GM12873 (cell line): ENCODE measurements around the gene BICDL1.

ENCODE experiments used
- CTCF ChIP-seq: IDR thresholded peaks from 2 replicates; pipeline ENCODE4 v1.5.1; 2012; ENCODE audit warnings: low read depth, mild to moderate bottlenecking, moderate library complexity, low read length, control low read depth; ENCODE audit not compliant: insufficient read depth; ENCODE audit errors: missing control alignments

Gene BICDL1, protein sequence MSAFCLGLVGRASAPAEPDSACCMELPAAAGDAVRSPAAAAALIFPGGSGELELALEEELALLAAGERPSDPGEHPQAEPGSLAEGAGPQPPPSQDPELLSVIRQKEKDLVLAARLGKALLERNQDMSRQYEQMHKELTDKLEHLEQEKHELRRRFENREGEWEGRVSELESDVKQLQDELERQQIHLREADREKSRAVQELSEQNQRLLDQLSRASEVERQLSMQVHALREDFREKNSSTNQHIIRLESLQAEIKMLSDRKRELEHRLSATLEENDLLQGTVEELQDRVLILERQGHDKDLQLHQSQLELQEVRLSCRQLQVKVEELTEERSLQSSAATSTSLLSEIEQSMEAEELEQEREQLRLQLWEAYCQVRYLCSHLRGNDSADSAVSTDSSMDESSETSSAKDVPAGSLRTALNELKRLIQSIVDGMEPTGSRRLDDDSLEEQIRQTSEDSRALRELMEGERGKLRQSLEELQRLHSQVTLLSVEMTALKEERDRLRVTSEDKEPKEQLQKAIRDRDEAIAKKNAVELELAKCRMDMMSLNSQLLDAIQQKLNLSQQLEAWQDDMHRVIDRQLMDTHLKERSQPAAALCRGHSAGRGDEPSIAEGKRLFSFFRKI

GRCh38 chr12:119988472-119989360 is at the start of gene BICDL1:
Gene BICDL1, plus strand, starts transcription at chr12:119989236. Its CDS starts 633 bp downstream, at chr12:119989869.
- peak; percentile 8 for TF ChIP-seq CTCF

- TF ChIP-seq CTCF = no peak
These were observed 48.1 kb upstream of the BICDL1 start for GRCh38 chr12:119940897-119941296.

DNA sequence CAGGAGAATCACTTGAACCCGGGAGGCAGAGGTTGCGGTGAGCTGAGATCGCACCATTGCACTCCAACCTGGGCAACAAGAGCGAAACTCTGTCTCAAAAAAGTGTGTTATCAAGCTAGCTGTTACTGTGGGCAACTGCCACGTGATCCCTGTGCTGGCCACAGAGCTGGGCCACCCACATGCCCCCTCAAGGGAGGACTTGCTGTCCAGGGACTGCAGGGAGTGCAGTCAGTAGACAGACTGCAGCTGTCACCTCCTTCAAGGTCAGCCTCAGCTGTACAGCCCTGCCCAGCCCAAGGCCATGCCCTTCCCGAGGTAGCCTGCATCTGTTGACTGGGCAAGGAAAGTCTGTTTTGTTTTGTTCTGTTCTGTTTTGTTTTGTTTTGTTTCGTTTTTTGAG is 46.6 kb upstream of the BICDL1 start:
- no peak for TF ChIP-seq CTCF

DNA sequence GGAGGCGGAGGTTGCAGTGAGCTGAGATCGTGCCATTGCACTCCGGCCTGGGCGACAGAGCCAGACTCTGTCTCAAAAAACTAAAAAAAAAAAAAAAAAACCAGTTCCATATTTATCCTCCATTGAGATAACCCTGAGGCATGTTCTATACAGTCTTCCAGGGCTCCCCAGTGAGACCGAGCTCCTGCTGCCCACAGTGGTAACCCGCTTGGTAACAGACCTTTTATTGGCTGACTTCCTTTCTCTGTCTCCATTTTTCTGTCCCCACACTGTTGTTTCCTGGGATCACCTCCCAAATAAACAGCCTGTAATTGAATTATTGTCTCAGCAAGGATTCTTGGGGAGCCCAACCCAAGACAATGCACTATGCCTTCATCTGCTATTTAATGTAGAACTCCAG is 42.8 kb upstream of the BICDL1 start:
- no peak for TF ChIP-seq CTCF

DNA sequence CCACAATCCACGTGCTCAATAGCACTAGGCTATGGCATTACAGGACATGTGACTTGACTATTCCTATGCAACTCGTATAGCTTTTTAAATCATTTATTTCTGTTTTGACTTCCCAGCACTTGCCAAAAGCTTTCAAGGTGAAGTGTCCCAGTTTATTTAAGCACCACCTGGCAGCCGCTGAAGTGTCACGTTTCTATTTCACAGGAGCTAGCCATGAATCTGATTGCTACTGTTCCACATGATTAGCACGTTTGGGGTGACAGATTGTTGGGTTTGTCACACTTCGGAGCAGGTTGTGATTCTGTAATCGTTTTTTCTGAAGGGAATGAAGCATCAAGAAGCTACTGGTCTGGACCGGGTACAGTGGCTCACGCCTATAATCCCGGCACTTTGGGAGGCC is 39.9 kb upstream of the BICDL1 start:
- TF ChIP-seq CTCF = no peak

GRCh38 chr12:119949594-119949993 is 39.4 kb upstream of the BICDL1 start:
- no peak for TF ChIP-seq CTCF

DNA sequence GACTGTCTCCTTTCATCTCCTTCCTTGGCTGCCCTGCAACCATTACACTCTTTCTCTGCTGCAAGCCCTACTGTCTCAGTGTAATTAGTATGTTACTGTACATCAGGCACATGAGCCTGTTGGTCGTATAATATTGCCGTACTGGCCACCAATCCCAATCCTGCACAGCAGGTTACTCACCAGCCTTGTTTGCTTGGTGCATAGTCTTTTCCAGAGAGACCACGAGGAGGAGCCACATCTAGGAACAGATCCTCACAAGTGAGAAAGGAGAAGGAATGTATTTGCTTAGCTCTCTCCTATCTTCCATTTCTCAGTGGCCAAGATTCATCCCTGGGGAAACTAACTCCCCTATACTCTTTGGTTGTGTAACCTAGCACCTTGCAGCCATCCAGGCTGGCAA is 33.0 kb upstream of the BICDL1 start:
- TF ChIP-seq CTCF = no peak
